ENCODE data around the gene ZNF17.

ZNF17 gene

GRCh38 chr19:57389730-57390598 is 21.0 kb upstream of the ZNF17 start, which contains the start of gene ZNF548:
Gene ZNF548 (plus strand): TSS chr19:57389854. CDS start chr19:57390100, 246 bp downstream.
- H3K27me3 Mint-ChIP-seq = no peaks in the 10 kb centered on the region
- peak within 1 kb of the TSS; percentile 84 for H3K4me3 Mint-ChIP-seq
- H3K9me3 Mint-ChIP-seq = no peaks in the 10 kb centered on the region
- ATAC-seq (replicated peaks; ENCODE audit: extremely low read depth, poor library complexity, severe bottlenecking) = peak; percentile 99
- peak within 1 kb of the TSS; percentile 97 for H3K27ac Mint-ChIP-seq (ENCODE audit: low read depth)
- H3K4me1 Mint-ChIP-seq = peaks cover 42% of the 10 kb centered on the region
- peaks cover 23% of the 10 kb centered on the region for H3K36me3 Mint-ChIP-seq (ENCODE audit: insufficient read depth)
- DNase-seq (ENCODE audit: low spot score in 2 of 2) = peak; percentile 96 to 98

GRCh38 chr19:57395710-57396109 is 15.3 kb upstream of the ZNF17 start:
- Mint-ChIP-seq H3K27ac (ENCODE audit: low read depth) (no peak overlapping the region), H3K4me3 (no peak overlapping the region), H3K4me1 (peaks cover 40% of the 10 kb centered on the region), H3K36me3 (ENCODE audit: insufficient read depth) (peaks cover 44% of the 10 kb centered on the region), H3K27me3 (no peaks in the 10 kb centered on the region), H3K9me3 (peaks cover 34% of the 10 kb centered on the region)
- DNase-seq (ENCODE audit: low spot score in 2 of 2) (no peak), ATAC-seq (replicated peaks; ENCODE audit: extremely low read depth, poor library complexity, severe bottlenecking) (no peak)

- Mint-ChIP-seq H3K4me1 (peaks cover 27% of the 10 kb centered on the region), H3K36me3 (ENCODE audit: insufficient read depth) (peaks cover 35% of the 10 kb centered on the region)
- no peak for ATAC-seq (replicated peaks; ENCODE audit: extremely low read depth, poor library complexity, severe bottlenecking)
These were observed 12.1 kb upstream of the ZNF17 start for GRCh38 chr19:57398868-57399267.

GRCh38 chr19:57403737-57404563 is 7.0 kb upstream of the ZNF17 start:
- peaks cover 12% of the 10 kb centered on the region for H3K36me3 Mint-ChIP-seq (ENCODE audit: insufficient read depth)
- H3K27ac Mint-ChIP-seq (ENCODE audit: low read depth) = no peak overlapping the region
- H3K4me1 Mint-ChIP-seq = peaks cover 7% of the 10 kb centered on the region
- peaks cover 6% of the 10 kb centered on the region for H3K9me3 Mint-ChIP-seq
- no peak for DNase-seq (ENCODE audit: low spot score in 2 of 2)
- H3K4me3 Mint-ChIP-seq = no peak overlapping the region
- no peak for ATAC-seq (replicated peaks; ENCODE audit: extremely low read depth, poor library complexity, severe bottlenecking)
- no peaks in the 10 kb centered on the region for H3K27me3 Mint-ChIP-seq

More at GRCh38 chr19:57398868-57399267, 12.1 kb upstream of the ZNF17 start:
- peaks cover 34% of the 10 kb centered on the region for H3K9me3 Mint-ChIP-seq
- DNase-seq (ENCODE audit: low spot score in 2 of 2) = no peak
- no peaks in the 10 kb centered on the region for H3K27me3 Mint-ChIP-seq
- H3K27ac Mint-ChIP-seq (ENCODE audit: low read depth) = no peak overlapping the region
- H3K4me3 Mint-ChIP-seq = no peak overlapping the region

GRCh38 chr19:57406516-57407123 is 4.3 kb upstream of the ZNF17 start:
- Mint-ChIP-seq H3K4me1 (peaks cover 19% of the 10 kb centered on the region), H3K27me3 (no peaks in the 10 kb centered on the region), H3K4me3 (no peak overlapping the region), H3K9me3 (no peaks in the 10 kb centered on the region), H3K27ac (ENCODE audit: low read depth) (no peak overlapping the region), H3K36me3 (ENCODE audit: insufficient read depth) (peaks cover 5% of the 10 kb centered on the region)
- ATAC-seq (replicated peaks; ENCODE audit: extremely low read depth, poor library complexity, severe bottlenecking) (no peak), DNase-seq (ENCODE audit: low spot score in 2 of 2) (peak; percentile 44 to 58)

- DNase-seq (ENCODE audit: low spot score in 2 of 2) = no peak
These were observed 8.5 kb downstream of the ZNF17 start for GRCh38 chr19:57419439-57419838.

GRCh38 chr19:57421037-57421436 is 10.1 kb downstream of the ZNF17 start:
- no peak overlapping the region for H3K27ac Mint-ChIP-seq (ENCODE audit: low read depth)
- peaks cover 19% of the 10 kb centered on the region for H3K9me3 Mint-ChIP-seq
- no peak overlapping the region for H3K4me3 Mint-ChIP-seq
- H3K4me1 Mint-ChIP-seq = peaks cover 6% of the 10 kb centered on the region
- peaks cover 27% of the 10 kb centered on the region for H3K36me3 Mint-ChIP-seq (ENCODE audit: insufficient read depth)
- H3K27me3 Mint-ChIP-seq = no peaks in the 10 kb centered on the region
- DNase-seq (ENCODE audit: low spot score in 2 of 2) (no peak), ATAC-seq (replicated peaks; ENCODE audit: extremely low read depth, poor library complexity, severe bottlenecking) (no peak)

More at GRCh38 chr19:57419439-57419838, 8.5 kb downstream of the ZNF17 start:
- H3K4me3 Mint-ChIP-seq = no peak overlapping the region
- H3K4me1 Mint-ChIP-seq = peaks cover 18% of the 10 kb centered on the region
- no peak overlapping the region for H3K27ac Mint-ChIP-seq (ENCODE audit: low read depth)
- peaks cover 29% of the 10 kb centered on the region for H3K9me3 Mint-ChIP-seq
- no peaks in the 10 kb centered on the region for H3K27me3 Mint-ChIP-seq
- no peak for ATAC-seq (replicated peaks; ENCODE audit: extremely low read depth, poor library complexity, severe bottlenecking)
- peaks cover 29% of the 10 kb centered on the region for H3K36me3 Mint-ChIP-seq (ENCODE audit: insufficient read depth)

- DNase-seq (ENCODE audit: low spot score in 2 of 2) = no peak
- H3K4me3 Mint-ChIP-seq = peak overlapping the region; percentile 91
- no peak for ATAC-seq (replicated peaks; ENCODE audit: extremely low read depth, poor library complexity, severe bottlenecking)
- H3K27ac Mint-ChIP-seq (ENCODE audit: low read depth) = peak overlapping the region; percentile 92
- H3K4me1 Mint-ChIP-seq = peaks cover 34% of the 10 kb centered on the region
- H3K36me3 Mint-ChIP-seq (ENCODE audit: insufficient read depth) = peaks cover 6% of the 10 kb centered on the region
- H3K9me3 Mint-ChIP-seq = peaks cover 5% of the 10 kb centered on the region
- no peaks in the 10 kb centered on the region for H3K27me3 Mint-ChIP-seq
These were observed 23.6 kb downstream of the ZNF17 start for GRCh38 chr19:57434386-57435061.

- Mint-ChIP-seq H3K9me3 (peaks cover 5% of the 10 kb centered on the region), H3K4me1 (peaks cover 39% of the 10 kb centered on the region), H3K27ac (ENCODE audit: low read depth) (peak within 1 kb of the TSS; percentile 92), H3K36me3 (ENCODE audit: insufficient read depth) (peaks cover 6% of the 10 kb centered on the region), H3K27me3 (no peaks in the 10 kb centered on the region), H3K4me3 (peak within 1 kb of the TSS; percentile 91)
- ATAC-seq (replicated peaks; ENCODE audit: extremely low read depth, poor library complexity, severe bottlenecking) = peak; percentile 100
- DNase-seq (ENCODE audit: low spot score in 2 of 2) = peak; percentile 95 to 96
These were observed 24.4 kb downstream of the ZNF17 start, which contains the start of gene ZNF749 for GRCh38 chr19:57435062-57435978. Gene ZNF749 (plus strand): TSS chr19:57435325. CDS start chr19:57435579, 254 bp downstream.

GRCh38 chr19:57436417-57436816 is 25.5 kb downstream of the ZNF17 start:
- H3K27ac Mint-ChIP-seq (ENCODE audit: low read depth) = no peak overlapping the region
- H3K27me3 Mint-ChIP-seq = no peaks in the 10 kb centered on the region
- H3K4me1 Mint-ChIP-seq = peaks cover 43% of the 10 kb centered on the region
- ATAC-seq (replicated peaks; ENCODE audit: extremely low read depth, poor library complexity, severe bottlenecking) (no peak), DNase-seq (ENCODE audit: low spot score in 2 of 2) (no peak)
- H3K4me3 Mint-ChIP-seq = peak overlapping the region; percentile 91
- peaks cover 6% of the 10 kb centered on the region for H3K36me3 Mint-ChIP-seq (ENCODE audit: insufficient read depth)
- H3K9me3 Mint-ChIP-seq = peaks cover 5% of the 10 kb centered on the region

GRCh38 chr19:57437931-57438330 is 27.0 kb downstream of the ZNF17 start:
- Mint-ChIP-seq H3K4me1 (peaks cover 43% of the 10 kb centered on the region), H3K36me3 (ENCODE audit: insufficient read depth) (peaks cover 5% of the 10 kb centered on the region)

More at GRCh38 chr19:57437931-57438330, 27.0 kb downstream of the ZNF17 start:
- ATAC-seq (replicated peaks; ENCODE audit: extremely low read depth, poor library complexity, severe bottlenecking) (no peak), DNase-seq (ENCODE audit: low spot score in 2 of 2) (no peak)
- Mint-ChIP-seq H3K27ac (ENCODE audit: low read depth) (no peak overlapping the region), H3K9me3 (peaks cover 5% of the 10 kb centered on the region), H3K27me3 (no peaks in the 10 kb centered on the region), H3K4me3 (no peak overlapping the region)

Measured in central memory CD8-positive, alpha-beta T cell (primary cell).